Calu3 (cell line): Measurements from ENCODE around the gene ABHD17A. TPM values are rescaled to one million over a fixed set of nuclear protein-coding genes. Genes with fewer than 3 reads are reported as not detected.
A peak's percentile ranks its signal among the peaks of the same experiment; 100 is the strongest.
"Not testable (repeated sequence)": the region's sequence is repeated elsewhere in the genome, so short reads cannot be mapped to it uniquely, and the experiment has no call there.

ENCODE experiments used
- BruUV-seq: library from RNA; stranded (reverse); fragments of 400-500 nt; replicated peaks from 2 replicates; lab custom pipeline; 2021; lab: Mats Ljungman, UMichigan
- CTCF ChIA-PET: fragments of 300-600 bp; sonication (Branson Sonifier 250); formaldehyde crosslinking; loops from one replicate; lab custom pipeline; 2022; ENCODE audit warnings: antibody characterized with exemption; lab: Charles Lee
- DNase-seq: peaks from one replicate; pipeline ENCODE4 v3.0.0; 2022
- H3K27ac Mint-ChIP-seq: one replicate; pipeline ENCODE4 v1.8.0; 2022; ENCODE audit warnings: mixed read lengths; ENCODE audit not compliant: unreplicated experiment
- H3K27me3 Mint-ChIP-seq: one replicate; pipeline ENCODE4 v1.8.0; 2022; ENCODE audit warnings: mixed read lengths; ENCODE audit not compliant: unreplicated experiment
- H3K36me3 Mint-ChIP-seq: one replicate; pipeline ENCODE4 v1.8.0; 2022; ENCODE audit warnings: mild to moderate bottlenecking, moderate library complexity, mixed read lengths; ENCODE audit not compliant: insufficient read depth, unreplicated experiment
- H3K4me1 Mint-ChIP-seq: one replicate; pipeline ENCODE4 v1.8.0; 2022; ENCODE audit warnings: mild to moderate bottlenecking, low read depth, mixed read lengths; ENCODE audit not compliant: unreplicated experiment
- H3K4me3 Mint-ChIP-seq: one replicate; pipeline ENCODE4 v1.8.0; 2022; ENCODE audit warnings: mild to moderate bottlenecking, low read depth, moderate library complexity, mixed read lengths; ENCODE audit not compliant: unreplicated experiment
- H3K9me3 Mint-ChIP-seq: one replicate; pipeline ENCODE4 v1.8.0; 2022; ENCODE audit warnings: low read depth, mixed read lengths; ENCODE audit not compliant: unreplicated experiment
- CTCF ChIP-seq: fragments of 200-600 bp; IDR thresholded peaks from one replicate; pipeline ENCODE4 v1.8.0; 2022; ENCODE audit warnings: antibody characterized with exemption; ENCODE audit not compliant: unreplicated experiment
- intact Hi-C: fragments of 100-400 bp; cut with micrococcal nuclease; formaldehyde crosslinking; loops from one replicate; pipeline ENCODE4 v1.10.0; 2022; ENCODE audit not compliant: unreplicated experiment
- total RNA-seq: library from RNA; stranded (reverse); gene quantifications from 2 replicates; pipeline ENCODE4 v1.2.3, GENCODE V29; 2022

The ABHD17A gene
- total RNA-seq, 1 experiment from 2014 or later, result 35.2 TPM

DNA sequence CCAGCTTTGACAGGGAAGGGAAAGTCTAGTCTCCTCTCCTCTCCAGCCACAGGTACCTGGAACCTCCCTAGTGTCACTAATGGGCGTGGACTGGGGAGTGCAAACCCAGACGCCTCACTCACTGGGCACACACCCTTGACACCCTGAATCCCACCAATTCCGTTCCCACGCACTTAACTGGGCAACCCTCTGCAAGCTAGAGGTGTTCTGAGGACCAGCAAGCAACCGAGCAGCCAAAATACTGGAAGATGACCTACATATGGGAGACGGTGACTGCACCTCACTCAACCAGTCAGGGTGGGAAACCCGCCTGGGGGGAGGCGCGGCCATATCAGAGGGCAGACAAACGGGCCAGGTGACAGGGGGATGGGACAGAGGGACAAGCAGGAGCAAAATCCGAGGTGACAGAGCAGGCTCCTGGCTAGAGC lies 991 bp downstream of the ABHD17A start:
- peak overlapping the region; percentile 91 for H3K4me3 Mint-ChIP-seq
- peak overlapping the region; percentile 77 for H3K27ac Mint-ChIP-seq
- H3K27me3 Mint-ChIP-seq, result no peaks in the 10 kb centered on the region
- no TSS peak for BruUV-seq
- peaks cover 28% of the 10 kb centered on the region for H3K4me1 Mint-ChIP-seq
- no peak for TF ChIP-seq CTCF
- no peak for DNase-seq
- peaks cover 19% of the 10 kb centered on the region for H3K36me3 Mint-ChIP-seq
- no peaks in the 10 kb centered on the region for H3K9me3 Mint-ChIP-seq
- intact Hi-C loops, result no loop called here
- CTCF ChIA-PET, result no interaction called here

GRCh38 chr19:1883784-1884183 lies 1.5 kb downstream of the ABHD17A start:
- intact Hi-C loops, result no loop called here
- no TSS peak for BruUV-seq
- Mint-ChIP-seq H3K27me3 (no peaks in the 10 kb centered on the region), H3K27ac (peak overlapping the region; percentile 77), H3K4me3 (peak overlapping the region; percentile 91), H3K4me1 (peaks cover 28% of the 10 kb centered on the region), H3K36me3 (peaks cover 19% of the 10 kb centered on the region), H3K9me3 (no peaks in the 10 kb centered on the region)
- CTCF ChIA-PET, result no interaction called here
- no peak for TF ChIP-seq CTCF
- no peak for DNase-seq

GRCh38 chr19:1882786-1883692 lies 2.3 kb downstream of the ABHD17A start:
- H3K27me3 Mint-ChIP-seq, result no peaks in the 10 kb centered on the region

GRCh38 chr19:1882089-1882785 lies 3.1 kb downstream of the ABHD17A start:
- H3K36me3 Mint-ChIP-seq, result peaks cover 19% of the 10 kb centered on the region
- intact Hi-C loops, result no loop called here
- H3K4me3 Mint-ChIP-seq, result no peak overlapping the region
- CTCF ChIA-PET, result no interaction called here
- no peaks in the 10 kb centered on the region for H3K9me3 Mint-ChIP-seq
- peaks cover 28% of the 10 kb centered on the region for H3K4me1 Mint-ChIP-seq
- no TSS peak for BruUV-seq
- no peak overlapping the region for H3K27ac Mint-ChIP-seq
- no peak for TF ChIP-seq CTCF
- no peak for DNase-seq
- no peaks in the 10 kb centered on the region for H3K27me3 Mint-ChIP-seq

More at GRCh38 chr19:1882786-1883692, 2.3 kb downstream of the ABHD17A start:
- intact Hi-C loops, result no loop called here
- Mint-ChIP-seq H3K4me1 (peaks cover 28% of the 10 kb centered on the region), H3K4me3 (peak overlapping the region; percentile 91), H3K36me3 (peaks cover 19% of the 10 kb centered on the region), H3K27ac (no peak overlapping the region), H3K9me3 (no peaks in the 10 kb centered on the region)
- CTCF ChIA-PET, result no interaction called here
- DNase-seq, result no peak
- BruUV-seq, result no TSS peak
- TF ChIP-seq CTCF, result no peak

- intact Hi-C loops, H3K9me3 Mint-ChIP-seq, BruUV-seq, H3K4me3 Mint-ChIP-seq, DNase-seq, H3K27ac Mint-ChIP-seq, CTCF ChIA-PET, H3K27me3 Mint-ChIP-seq: not testable (repeated sequence)
- H3K4me1 Mint-ChIP-seq, result peaks cover 28% of the 10 kb centered on the region
- peaks cover 22% of the 10 kb centered on the region for H3K36me3 Mint-ChIP-seq
Measured at GRCh38 chr19:1881393-1882088, 3.8 kb downstream of the ABHD17A start.
